ENCODE results near the gene LETM1. TPM values are rescaled to one million over a fixed set of nuclear protein-coding genes. Genes with fewer than 3 reads are reported as not detected.
A peak's percentile ranks its signal among the peaks of the same experiment; 100 is the strongest.

The LETM1 gene
- total RNA-seq, 1 donor from 2014 or later = 16.9 TPM

DNA sequence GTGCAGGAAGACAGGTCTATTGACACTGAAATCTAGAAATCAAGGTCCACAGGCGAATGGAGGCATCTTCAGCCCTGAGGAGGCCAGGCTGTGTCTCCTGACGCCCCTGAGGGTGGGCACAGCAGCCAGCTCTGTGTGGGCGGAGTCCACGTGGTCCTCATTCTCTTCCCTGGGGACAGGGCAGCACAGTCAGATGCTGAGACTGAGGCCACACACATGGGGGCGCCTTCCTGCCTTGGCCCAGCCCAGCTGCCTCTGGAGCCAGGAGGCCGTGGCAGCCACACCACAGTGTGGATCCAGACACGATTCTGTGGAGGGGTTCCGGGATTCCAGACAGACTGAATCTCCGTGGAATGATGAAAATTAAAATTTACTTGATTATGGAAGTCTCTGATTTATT, 42.0 kb downstream of the LETM1 start:
- no peak for DNase-seq (ENCODE audit: low spot score)
- no peak overlapping the region for H3K4me3 ChIP-seq
- no peak overlapping the region for H3K27ac Mint-ChIP-seq
- H3K9ac ChIP-seq = no peak overlapping the region
- no peaks in the 10 kb centered on the region for H3K36me3 ChIP-seq
- no peak for TF ChIP-seq EZH2phosphoT487 (IDR thresholded peaks at IDR 0.05)
- TF ChIP-seq, protein P1, sequence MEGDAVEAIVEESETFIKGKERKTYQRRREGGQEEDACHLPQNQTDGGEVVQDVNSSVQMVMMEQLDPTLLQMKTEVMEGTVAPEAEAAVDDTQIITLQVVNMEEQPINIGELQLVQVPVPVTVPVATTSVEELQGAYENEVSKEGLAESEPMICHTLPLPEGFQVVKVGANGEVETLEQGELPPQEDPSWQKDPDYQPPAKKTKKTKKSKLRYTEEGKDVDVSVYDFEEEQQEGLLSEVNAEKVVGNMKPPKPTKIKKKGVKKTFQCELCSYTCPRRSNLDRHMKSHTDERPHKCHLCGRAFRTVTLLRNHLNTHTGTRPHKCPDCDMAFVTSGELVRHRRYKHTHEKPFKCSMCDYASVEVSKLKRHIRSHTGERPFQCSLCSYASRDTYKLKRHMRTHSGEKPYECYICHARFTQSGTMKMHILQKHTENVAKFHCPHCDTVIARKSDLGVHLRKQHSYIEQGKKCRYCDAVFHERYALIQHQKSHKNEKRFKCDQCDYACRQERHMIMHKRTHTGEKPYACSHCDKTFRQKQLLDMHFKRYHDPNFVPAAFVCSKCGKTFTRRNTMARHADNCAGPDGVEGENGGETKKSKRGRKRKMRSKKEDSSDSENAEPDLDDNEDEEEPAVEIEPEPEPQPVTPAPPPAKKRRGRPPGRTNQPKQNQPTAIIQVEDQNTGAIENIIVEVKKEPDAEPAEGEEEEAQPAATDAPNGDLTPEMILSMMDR (IDR thresholded peaks at IDR 0.05) = no peak
- TF ChIP-seq EZH2 (IDR thresholded peaks at IDR 0.05) = no peak
- no peaks in the 10 kb centered on the region for H3K4me1 Mint-ChIP-seq
- no peak overlapping the region for H2AFZ ChIP-seq (replicated peaks)
- H3K4me2 ChIP-seq = no peak overlapping the region
- H4K20me1 ChIP-seq (ENCODE audit: low read depth) = peaks cover 9% of the 10 kb centered on the region
- H3K4me1 ChIP-seq = no peaks in the 10 kb centered on the region
- no peaks in the 10 kb centered on the region for H3K27me3 ChIP-seq
- H3K4me3 Mint-ChIP-seq = peak overlapping the region; percentile 38
- H3K36me3 Mint-ChIP-seq = peaks cover 4% of the 10 kb centered on the region
- no peaks in the 10 kb centered on the region for H3K9me3 Mint-ChIP-seq
- no peaks in the 10 kb centered on the region for H3K9me3 ChIP-seq (ENCODE audit: low read depth)
- no peaks in the 10 kb centered on the region for H3K79me2 ChIP-seq (ENCODE audit: low read depth)
- H3F3A ChIP-seq (ENCODE audit: low read depth) = peaks cover 5% of the 10 kb centered on the region
- H3K27ac ChIP-seq = no peak overlapping the region
- H3K27me3 Mint-ChIP-seq (ENCODE audit: insufficient read depth, low read depth) = peaks cover 4% of the 10 kb centered on the region

GRCh38 chr4:1813231-1813630, 42.7 kb downstream of the LETM1 start:
- TF ChIP-seq, protein P1 (IDR thresholded peaks at IDR 0.05) = no peak
- TF ChIP-seq EZH2 (IDR thresholded peaks at IDR 0.05) (no peak), EZH2phosphoT487 (IDR thresholded peaks at IDR 0.05) (no peak)
- Histone ChIP-seq H3K79me2 (ENCODE audit: low read depth) (no peaks in the 10 kb centered on the region), H2AFZ (replicated peaks) (no peak overlapping the region), H3K27ac (no peak overlapping the region), H3K9ac (no peak overlapping the region), H3K4me1 (no peaks in the 10 kb centered on the region), H3K9me3 (ENCODE audit: low read depth) (no peaks in the 10 kb centered on the region), H3F3A (ENCODE audit: low read depth) (peaks cover 10% of the 10 kb centered on the region), H3K27me3 (no peaks in the 10 kb centered on the region), H3K36me3 (no peaks in the 10 kb centered on the region), H4K20me1 (ENCODE audit: low read depth) (peaks cover 9% of the 10 kb centered on the region), H3K4me2 (no peak overlapping the region), H3K4me3 (no peak overlapping the region)
- no peak overlapping the region for H3K4me3 Mint-ChIP-seq
- peaks cover 4% of the 10 kb centered on the region for H3K36me3 Mint-ChIP-seq
- H3K27me3 Mint-ChIP-seq (ENCODE audit: insufficient read depth, low read depth) = peaks cover 4% of the 10 kb centered on the region
- no peaks in the 10 kb centered on the region for H3K4me1 Mint-ChIP-seq
- no peaks in the 10 kb centered on the region for H3K9me3 Mint-ChIP-seq
- no peak for DNase-seq (ENCODE audit: low spot score)
- H3K27ac Mint-ChIP-seq = no peak overlapping the region

GRCh38 chr4:1812720-1813119, 43.2 kb downstream of the LETM1 start:
- Histone ChIP-seq H3K27ac (no peak overlapping the region), H2AFZ (replicated peaks) (no peak overlapping the region), H4K20me1 (ENCODE audit: low read depth) (peaks cover 9% of the 10 kb centered on the region), H3K36me3 (no peaks in the 10 kb centered on the region), H3K27me3 (no peaks in the 10 kb centered on the region), H3F3A (ENCODE audit: low read depth) (peaks cover 12% of the 10 kb centered on the region), H3K79me2 (ENCODE audit: low read depth) (no peaks in the 10 kb centered on the region), H3K9me3 (ENCODE audit: low read depth) (no peaks in the 10 kb centered on the region), H3K4me2 (no peak overlapping the region), H3K4me3 (no peak overlapping the region), H3K4me1 (no peaks in the 10 kb centered on the region), H3K9ac (no peak overlapping the region)
- TF ChIP-seq, protein P1 (IDR thresholded peaks at IDR 0.05) = no peak
- TF ChIP-seq EZH2phosphoT487 (IDR thresholded peaks at IDR 0.05) = no peak
- TF ChIP-seq EZH2 (IDR thresholded peaks at IDR 0.05) = no peak
- no peaks in the 10 kb centered on the region for H3K4me1 Mint-ChIP-seq
- no peaks in the 10 kb centered on the region for H3K9me3 Mint-ChIP-seq
- H3K4me3 Mint-ChIP-seq = no peak overlapping the region
- H3K36me3 Mint-ChIP-seq = peaks cover 4% of the 10 kb centered on the region
- DNase-seq (ENCODE audit: low spot score) = no peak
- H3K27ac Mint-ChIP-seq = no peak overlapping the region
- peaks cover 4% of the 10 kb centered on the region for H3K27me3 Mint-ChIP-seq (ENCODE audit: insufficient read depth, low read depth)

Data from neural progenitor cell (in vitro differentiated cells).